ENCODE data around the gene CTTNBP2. TPM values are rescaled to one million over a fixed set of nuclear protein-coding genes. Genes with fewer than 3 reads are reported as not detected.

Gene CTTNBP2
- total RNA-seq, result 2.2 TPM
- long read RNA-seq, partial matches to known transcripts, result 1 of 2 reads
- long read RNA-seq, other reads (novel, unspliced or antisense), result 1 of 2 reads

GRCh38 chr7:117873310-117874190 lies at the start of gene CTTNBP2:
Gene CTTNBP2, minus strand, starts transcription at chr7:117873441. Its CDS starts 26 bp downstream, at chr7:117873415.
- intact Hi-C loops (cut with DNase I), result loop anchor here (10.0 kb wide), 1 partner anchor 119 kb away; no protein-coding TSS in a partner anchor
- no peak for DNase-seq (ENCODE audit: low spot score)

DNA sequence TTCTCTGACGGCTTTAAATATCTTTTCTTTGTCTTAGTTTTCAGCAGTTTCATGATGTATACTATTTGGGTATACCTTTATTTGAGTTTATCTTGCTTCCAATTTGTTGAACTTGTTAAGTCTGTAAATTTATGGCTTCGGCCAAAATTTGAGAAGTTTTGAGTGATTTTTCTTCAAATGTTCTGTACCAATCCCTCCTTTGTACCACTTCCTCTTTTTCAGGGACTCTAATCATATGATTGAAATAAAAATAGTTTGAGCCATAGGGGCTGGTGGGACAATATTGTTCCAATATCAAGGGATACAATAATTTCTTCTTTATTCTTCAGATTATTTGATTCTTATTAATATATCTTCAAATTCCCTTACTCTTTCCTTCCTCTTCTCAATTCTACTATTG lies 43.1 kb upstream of the CTTNBP2 start:
- no peak for DNase-seq (ENCODE audit: low spot score)
- intact Hi-C loops (cut with DNase I), result no loop called here

DNA sequence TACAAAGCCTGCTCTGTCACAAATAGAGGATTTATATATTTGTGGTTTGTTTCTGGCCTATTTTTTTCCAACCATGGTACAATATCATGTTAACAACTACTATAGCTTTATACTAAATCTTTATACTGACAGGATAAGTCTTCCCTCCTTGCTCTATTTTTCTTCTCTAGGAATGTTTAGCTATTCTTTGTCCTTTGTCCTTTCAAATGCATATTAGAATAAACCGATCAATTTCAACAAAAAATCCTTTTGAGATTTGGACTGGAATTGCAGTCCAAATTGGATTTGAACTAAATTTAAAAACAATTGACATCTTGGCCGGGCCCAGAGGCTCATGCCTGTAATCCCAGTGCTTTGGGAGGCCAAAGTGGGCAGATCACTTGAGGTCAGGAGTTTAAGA lies 39.2 kb upstream of the CTTNBP2 start:
- intact Hi-C loops (cut with DNase I), result no loop called here
- DNase-seq (ENCODE audit: low spot score), result no peak

GRCh38 chr7:117908031-117908795 lies 35.0 kb upstream of the CTTNBP2 start:
- no peak for DNase-seq (ENCODE audit: low spot score)
- intact Hi-C loops (cut with DNase I), result no loop called here

GRCh38 chr7:117907049-117907640 lies 33.9 kb upstream of the CTTNBP2 start:
- intact Hi-C loops (cut with DNase I), result no loop called here
- no peak for DNase-seq (ENCODE audit: low spot score)

GRCh38 chr7:117902314-117902889 lies 29.2 kb upstream of the CTTNBP2 start:
- DNase-seq (ENCODE audit: low spot score), result no peak
- intact Hi-C loops (cut with DNase I), result no loop called here

- intact Hi-C loops (cut with DNase I), result no loop called here
These were observed 28.0 kb upstream of the CTTNBP2 start for GRCh38 chr7:117901089-117901797.

GRCh38 chr7:117896339-117896738 lies 23.1 kb upstream of the CTTNBP2 start:
- DNase-seq (ENCODE audit: low spot score), result no peak
- intact Hi-C loops (cut with DNase I), result no loop called here

More at GRCh38 chr7:117901089-117901797, 28.0 kb upstream of the CTTNBP2 start:
- no peak for DNase-seq (ENCODE audit: low spot score)

GRCh38 chr7:117895276-117895675 lies 22.0 kb upstream of the CTTNBP2 start:
- intact Hi-C loops (cut with DNase I), result no loop called here
- DNase-seq (ENCODE audit: low spot score), result no peak

- intact Hi-C loops (cut with DNase I), result no loop called here
- DNase-seq (ENCODE audit: low spot score), result no peak
These were observed 20.8 kb upstream of the CTTNBP2 start for GRCh38 chr7:117894037-117894436.

GRCh38 chr7:117892821-117893220 lies 19.6 kb upstream of the CTTNBP2 start:
- intact Hi-C loops (cut with DNase I), result no loop called here

DNA sequence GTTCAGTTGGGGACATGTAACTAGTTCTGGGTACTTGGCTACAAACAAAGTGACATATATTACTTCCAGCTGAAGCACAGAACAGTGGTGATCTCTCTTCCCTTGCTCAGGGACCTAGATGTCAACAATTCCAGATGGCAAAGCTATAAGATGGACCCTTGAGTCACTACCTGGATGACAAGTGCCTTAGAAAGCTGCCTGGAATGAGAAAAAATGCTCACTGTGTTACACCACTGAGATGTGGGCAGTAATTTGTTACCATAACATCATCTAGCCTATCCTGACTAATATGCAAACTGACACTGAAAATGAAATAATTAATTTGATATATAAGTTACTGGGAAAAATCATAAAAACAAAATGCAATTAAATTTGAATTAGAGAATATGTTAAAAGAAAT lies 16.4 kb upstream of the CTTNBP2 start:
- intact Hi-C loops (cut with DNase I), result no loop called here
- DNase-seq (ENCODE audit: low spot score), result no peak

More at GRCh38 chr7:117892821-117893220, 19.6 kb upstream of the CTTNBP2 start:
- DNase-seq (ENCODE audit: low spot score), result no peak

GRCh38 chr7:117888627-117889026 lies 15.4 kb upstream of the CTTNBP2 start:
- intact Hi-C loops (cut with DNase I), result no loop called here
- DNase-seq (ENCODE audit: low spot score), result no peak

DNA sequence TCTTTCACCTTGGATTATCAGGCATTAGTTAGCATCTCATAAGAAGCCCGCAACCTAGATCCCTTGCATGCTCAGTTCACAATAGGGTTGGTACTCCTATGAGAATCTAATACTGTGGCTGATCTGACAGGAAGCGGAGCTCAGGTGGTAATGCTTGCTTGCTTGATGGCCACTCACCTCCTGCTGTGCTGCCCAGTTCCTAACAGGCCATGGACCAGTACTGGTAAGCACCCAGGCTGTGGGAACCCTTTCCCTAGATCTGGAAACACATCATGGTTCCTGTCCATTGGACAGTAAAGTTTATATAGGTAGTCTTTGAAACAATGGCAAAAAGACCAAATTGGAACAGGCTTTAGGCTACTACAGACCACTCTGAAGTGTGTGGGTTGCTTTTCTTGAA lies 9.4 kb upstream of the CTTNBP2 start:
- intact Hi-C loops (cut with DNase I), result no loop called here

GRCh38 chr7:117876761-117877160 lies 3.5 kb upstream of the CTTNBP2 start:
- intact Hi-C loops (cut with DNase I), result loop anchor here (10.0 kb wide), 1 partner anchor 122 kb away; no protein-coding TSS in a partner anchor
- DNase-seq (ENCODE audit: low spot score), result no peak

More for the DNA sequence above, 9.4 kb upstream of the CTTNBP2 start:
- no peak for DNase-seq (ENCODE audit: low spot score)

- no peak for DNase-seq (ENCODE audit: low spot score)
- intact Hi-C loops (cut with DNase I), result loop anchor here (10.0 kb wide), 1 partner anchor 121 kb away; no protein-coding TSS in a partner anchor
These were observed 2.3 kb upstream of the CTTNBP2 start for GRCh38 chr7:117875566-117875965.

GRCh38 chr7:117874191-117874700 lies 1.0 kb upstream of the CTTNBP2 start:
- DNase-seq (ENCODE audit: low spot score), result no peak
- intact Hi-C loops (cut with DNase I), result loop anchor here (10.0 kb wide), 1 partner anchor 119 kb away; no protein-coding TSS in a partner anchor

GRCh38 chr7:117872561-117873309 lies 506 bp downstream of the CTTNBP2 start:
- no peak for DNase-seq (ENCODE audit: low spot score)
- intact Hi-C loops (cut with DNase I), result loop anchor here (10.0 kb wide), 1 partner anchor 118 kb away; no protein-coding TSS in a partner anchor
